ENCODE measurements around the gene MRPL55. TPM values are rescaled to one million over a fixed set of nuclear protein-coding genes. Genes with fewer than 3 reads are reported as not detected.
A peak's percentile ranks its signal among the peaks of the same experiment; 100 is the strongest.

MRPL55 gene
- total RNA-seq, 6 experiments from 2014 or later, result 24.2 to 75.9 (median 38.0) TPM

GRCh38 chr1:228074954-228075730 is 34.0 kb downstream of the MRPL55 start:
- Histone ChIP-seq H3K9me3 (no peaks in the 10 kb centered on the region), H3K4me3 (no peak overlapping the region), H3K36me3 (no peaks in the 10 kb centered on the region), H3K27me3 (no peaks in the 10 kb centered on the region), H3K4me1 (no peaks in the 10 kb centered on the region), H3K27ac (no peak overlapping the region)
- intact Hi-C loops (cut with DNase I), result no loop called here
- TF ChIP-seq, protein P1, sequence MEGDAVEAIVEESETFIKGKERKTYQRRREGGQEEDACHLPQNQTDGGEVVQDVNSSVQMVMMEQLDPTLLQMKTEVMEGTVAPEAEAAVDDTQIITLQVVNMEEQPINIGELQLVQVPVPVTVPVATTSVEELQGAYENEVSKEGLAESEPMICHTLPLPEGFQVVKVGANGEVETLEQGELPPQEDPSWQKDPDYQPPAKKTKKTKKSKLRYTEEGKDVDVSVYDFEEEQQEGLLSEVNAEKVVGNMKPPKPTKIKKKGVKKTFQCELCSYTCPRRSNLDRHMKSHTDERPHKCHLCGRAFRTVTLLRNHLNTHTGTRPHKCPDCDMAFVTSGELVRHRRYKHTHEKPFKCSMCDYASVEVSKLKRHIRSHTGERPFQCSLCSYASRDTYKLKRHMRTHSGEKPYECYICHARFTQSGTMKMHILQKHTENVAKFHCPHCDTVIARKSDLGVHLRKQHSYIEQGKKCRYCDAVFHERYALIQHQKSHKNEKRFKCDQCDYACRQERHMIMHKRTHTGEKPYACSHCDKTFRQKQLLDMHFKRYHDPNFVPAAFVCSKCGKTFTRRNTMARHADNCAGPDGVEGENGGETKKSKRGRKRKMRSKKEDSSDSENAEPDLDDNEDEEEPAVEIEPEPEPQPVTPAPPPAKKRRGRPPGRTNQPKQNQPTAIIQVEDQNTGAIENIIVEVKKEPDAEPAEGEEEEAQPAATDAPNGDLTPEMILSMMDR (IDR thresholded peaks at IDR 0.05), result no peak
- no peak for TF ChIP-seq POLR2A (IDR thresholded peaks at IDR 0.05)
- ATAC-seq (peak in 2 of 4 donors; percentile 27 to 38), DNase-seq (no peak)
- 36% methylated on average over 7 of the region's 18 CpGs for WGBS (ENCODE audit: insufficient coverage, low coverage, low lambda C conversion rate, missing lambda C conversion rate)

- intact Hi-C loops (cut with DNase I), result no loop called here
- Histone ChIP-seq H3K27ac (no peak overlapping the region), H3K36me3 (no peaks in the 10 kb centered on the region), H3K4me1 (no peaks in the 10 kb centered on the region), H3K27me3 (no peaks in the 10 kb centered on the region), H3K4me3 (no peak overlapping the region), H3K9me3 (no peaks in the 10 kb centered on the region)
- no peak for DNase-seq
- TF ChIP-seq, protein P1 (IDR thresholded peaks at IDR 0.05), result peak in 1 of 4 donors; percentile 8
- no peak for TF ChIP-seq POLR2A (IDR thresholded peaks at IDR 0.05)
- 48% methylated on average over 7 of the region's 16 CpGs for WGBS (ENCODE audit: insufficient coverage, low coverage, low lambda C conversion rate, missing lambda C conversion rate)
- ATAC-seq, result peak in 3 of 4 donors; percentile 10 to 37 (median 19)
Measured at GRCh38 chr1:228073857-228074545, 35.1 kb downstream of the MRPL55 start.

DNA sequence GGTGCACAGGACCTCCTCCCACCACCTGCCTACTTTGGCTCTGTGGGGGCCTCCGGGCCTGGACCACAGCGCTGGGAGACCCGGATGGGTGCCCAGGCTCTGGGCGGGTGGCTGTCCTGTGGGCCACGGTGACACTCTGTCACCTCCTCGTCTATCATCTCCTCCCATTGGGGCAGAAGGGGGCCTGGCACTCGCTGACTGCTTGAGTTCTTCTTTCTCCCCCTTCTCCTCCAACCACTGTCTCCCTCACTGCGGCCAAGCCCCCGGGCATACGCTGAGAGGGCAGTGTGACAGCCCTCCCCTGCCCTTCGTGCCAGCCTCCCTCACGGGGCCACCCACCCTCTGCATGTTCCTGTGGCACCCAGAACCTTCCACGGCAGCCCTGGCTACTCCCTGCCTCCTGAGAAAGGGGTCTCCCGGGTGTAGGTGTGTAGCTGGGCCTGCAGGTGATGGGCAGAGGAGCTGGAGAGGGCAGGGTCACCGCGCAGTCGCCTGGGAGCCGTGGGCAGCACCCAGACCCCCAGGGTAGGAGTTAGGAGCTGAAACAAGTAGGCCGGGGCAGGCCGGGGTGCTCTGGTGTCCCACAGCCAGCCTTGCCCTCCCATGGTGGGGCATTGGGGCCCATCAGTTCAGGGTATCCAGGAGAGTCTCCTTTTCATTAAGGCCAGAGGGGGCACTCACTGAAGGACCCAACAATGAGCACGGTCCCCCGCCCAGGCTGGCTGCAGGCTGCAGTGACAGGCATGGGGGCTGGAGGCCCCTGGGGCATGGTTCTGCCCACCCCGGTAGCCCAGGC is 35.8 kb downstream of the MRPL55 start:
- Histone ChIP-seq H3K36me3 (no peaks in the 10 kb centered on the region), H3K4me3 (no peak overlapping the region), H3K27me3 (no peaks in the 10 kb centered on the region), H3K27ac (no peak overlapping the region), H3K9me3 (no peaks in the 10 kb centered on the region), H3K4me1 (no peaks in the 10 kb centered on the region)
- intact Hi-C loops (cut with DNase I), result no loop called here
- DNase-seq (no peak), ATAC-seq (peak in 1 of 4 donors; percentile 12)
- WGBS (ENCODE audit: insufficient coverage, low coverage, low lambda C conversion rate, missing lambda C conversion rate), result 72% methylated on average over 13 of the region's 23 CpGs
- TF ChIP-seq POLR2A (IDR thresholded peaks at IDR 0.05), result no peak
- TF ChIP-seq, protein P1 (IDR thresholded peaks at IDR 0.05), result no peak

DNA sequence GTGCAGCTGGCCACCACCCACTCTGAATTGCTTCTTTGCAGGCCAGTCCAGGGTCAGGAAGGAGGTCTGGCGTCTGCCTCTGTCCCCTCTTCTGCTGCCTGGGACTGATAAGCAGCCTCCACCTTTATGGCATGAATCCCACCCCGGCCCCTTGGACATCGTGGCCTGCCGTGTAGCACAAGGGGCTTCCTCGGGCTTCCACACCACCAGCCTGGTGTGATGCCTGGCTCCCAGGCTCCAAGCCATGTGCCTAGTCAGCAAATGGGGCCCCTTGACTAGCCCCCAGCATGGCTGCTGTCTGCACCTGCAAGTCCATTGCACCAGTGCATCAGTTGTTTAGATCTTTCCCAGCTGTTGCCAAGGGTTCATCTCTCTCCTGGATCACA is 36.4 kb downstream of the MRPL55 start:
- no peaks in the 10 kb centered on the region for H3K27me3 ChIP-seq
- intact Hi-C loops (cut with DNase I), result no loop called here
- H3K9me3 ChIP-seq, result no peaks in the 10 kb centered on the region

More for the DNA sequence above, 36.4 kb downstream of the MRPL55 start:
- ATAC-seq (no peak), DNase-seq (no peak)
- TF ChIP-seq POLR2A (IDR thresholded peaks at IDR 0.05), result no peak
- TF ChIP-seq, protein P1 (IDR thresholded peaks at IDR 0.05), result no peak
- Histone ChIP-seq H3K27ac (no peak overlapping the region), H3K4me3 (no peak overlapping the region), H3K4me1 (no peaks in the 10 kb centered on the region), H3K36me3 (no peaks in the 10 kb centered on the region)
- no CpG with 5 or more reads among the region's 5 CpGs for WGBS (ENCODE audit: insufficient coverage, low coverage, low lambda C conversion rate, missing lambda C conversion rate)
